Stimulated activated CD8-positive, alpha-beta memory T cell treated with anti-CD3 and anti-CD28 coated beads, Interleukin-4, amount 100 ng/mL, for 48 hours (primary cell): Measurements from ENCODE around the gene CDC42.

ENCODE experiments used
- DNase-seq: peaks from one replicate; pipeline ENCODE4 v3.0.0-alpha.2; 2020

Gene CDC42

GRCh38 chr1:22132517-22133235 lies 80.2 kb downstream of the CDC42 start:
- no peak for DNase-seq

- no peak for DNase-seq
These were observed 80.9 kb downstream of the CDC42 start for GRCh38 chr1:22133247-22133930.

GRCh38 chr1:22133931-22134324 lies 81.4 kb downstream of the CDC42 start:
- no peak for DNase-seq

GRCh38 chr1:22137004-22137720 lies 84.7 kb downstream of the CDC42 start:
- DNase-seq: no peak

GRCh38 chr1:22139066-22139594 lies 86.6 kb downstream of the CDC42 start:
- no peak for DNase-seq

GRCh38 chr1:22139817-22140216 lies 87.3 kb downstream of the CDC42 start:
- no peak for DNase-seq
